Spinal cord (tissue), 10 donors: Measurements from ENCODE around the gene LSM7. TPM values are rescaled to one million over a fixed set of nuclear protein-coding genes. Genes with fewer than 3 reads are reported as not detected.

ENCODE experiments used
- DNase-seq, 6 donors: peaks; one replicate each; pipeline versions ENCODE4 v3.0.0 to v3.0.0-alpha.2; 2013 to 2015; ENCODE audit warnings: low spot score in 6 of 6, low read depth in 4 of 6
- H3K27ac ChIP-seq: one replicate; pipeline ENCODE4 v1.5.1; 2013; ENCODE audit warnings: low read depth, low read length, control low read depth
- H3K27me3 ChIP-seq: one replicate; pipeline ENCODE4 v1.6.1; 2013; ENCODE audit warnings: low read length; ENCODE audit not compliant: control insufficient read depth, insufficient read depth
- H3K36me3 ChIP-seq: one replicate; pipeline ENCODE4 v1.6.1; 2013; ENCODE audit warnings: low read length; ENCODE audit not compliant: control insufficient read depth, insufficient read depth
- H3K4me1 ChIP-seq: one replicate; pipeline ENCODE4 v1.6.1; 2013; ENCODE audit warnings: low read length; ENCODE audit not compliant: control insufficient read depth, insufficient read depth
- H3K4me3 ChIP-seq: one replicate; pipeline ENCODE4 v1.5.1; 2013; ENCODE audit warnings: low read depth, low read length, control low read depth
- H3K9me3 ChIP-seq: one replicate; pipeline ENCODE4 v1.6.1; 2013; ENCODE audit warnings: low read length; ENCODE audit not compliant: control insufficient read depth, insufficient read depth
- whole genome bisulfite sequencing: methylation state at CpG from one replicate; pipeline ENCODE4 v1.1.5; 2013; ENCODE audit warnings: missing lambda C conversion rate; ENCODE audit not compliant: insufficient coverage; 5-methylcytosine and 5-hydroxymethylcytosine counted together
- long read RNA-seq, 4 donors: transcript quantifications; one replicate each; lab custom pipeline, GENCODE V29; 2026
- polyA plus RNA-seq, 2 donors: library from polyadenylated mRNA; unstranded; fragments of 120-200 nt; gene quantifications; one replicate each; pipeline ENCODE4 v1.2.1, GENCODE V29; 2013; ENCODE audit not compliant: insufficient read length in 2 of 2
- total RNA-seq, 2 donors: library from RNA; depleted of rRNA in 1 of 2; stranded (reverse); fragments of 120-200 nt in 1 of 2; fragments of >200 nt in 1 of 2; gene quantifications; one replicate each; pipeline versions ENCODE4 v1.2.3 to v1.2.4, GENCODE V29; 2013 to 2014
- donor health status: healthy.

LSM7 gene
- total RNA-seq (100 to 1,000 TPM in 1 of 2 donors, 10 to 100 TPM in 1; 48.2 to 124 TPM), polyA plus RNA-seq (100 to 1,000 TPM; 154 to 165 TPM)
- long read RNA-seq, donor 1, transcript LSM7-201 (4 exons, 529 nt): major isoform, 65 of 142 reads
- long read RNA-seq, donor 1, transcript LSM7-203 (4 exons, 512 nt): minor isoform, 26 of 142 reads
- long read RNA-seq, donor 1, transcript LSM7-206 (2 exons, 710 nt): minor isoform, 11 of 142 reads
- long read RNA-seq, donor 1, transcript LSM7-204 (3 exons, 575 nt): minor isoform, 15 of 142 reads
- long read RNA-seq, donor 1, partial matches to known transcripts: 24 of 142 reads
- long read RNA-seq, donor 1, other reads (novel, unspliced or antisense): 0 of 142 reads
- long read RNA-seq, donor 2, transcript LSM7-201 (4 exons, 529 nt): major isoform, 34 of 58 reads
- long read RNA-seq, donor 2, transcript LSM7-203 (4 exons, 512 nt): minor isoform, 12 of 58 reads
- long read RNA-seq, donor 2, transcript LSM7-204 (3 exons, 575 nt): minor isoform, 9 of 58 reads
- long read RNA-seq, donor 2, partial matches to known transcripts: 0 of 58 reads
- long read RNA-seq, donor 2, other reads (novel, unspliced or antisense): 0 of 58 reads
- long read RNA-seq, donor 3, transcript LSM7-204 (3 exons, 575 nt): minor isoform, 8 of 51 reads
- long read RNA-seq, donor 3, transcript LSM7-203 (4 exons, 512 nt): minor isoform, 7 of 51 reads
- long read RNA-seq, donor 3, transcript LSM7-201 (4 exons, 529 nt): major isoform, 26 of 51 reads
- long read RNA-seq, donor 3, partial matches to known transcripts: 6 of 51 reads
- long read RNA-seq, donor 3, other reads (novel, unspliced or antisense): 0 of 51 reads
- long read RNA-seq, donor 4, transcript LSM7-201 (4 exons, 529 nt): major isoform, 104 of 229 reads
- long read RNA-seq, donor 4, transcript LSM7-203 (4 exons, 512 nt): minor isoform, 26 of 229 reads
- long read RNA-seq, donor 4, transcript LSM7-204 (3 exons, 575 nt): minor isoform, 34 of 229 reads
- long read RNA-seq, donor 4, transcript LSM7-206 (2 exons, 710 nt): minor isoform, 18 of 229 reads
- long read RNA-seq, donor 4, partial matches to known transcripts: 44 of 229 reads
- long read RNA-seq, donor 4, other reads (novel, unspliced or antisense): 0 of 229 reads

DNA sequence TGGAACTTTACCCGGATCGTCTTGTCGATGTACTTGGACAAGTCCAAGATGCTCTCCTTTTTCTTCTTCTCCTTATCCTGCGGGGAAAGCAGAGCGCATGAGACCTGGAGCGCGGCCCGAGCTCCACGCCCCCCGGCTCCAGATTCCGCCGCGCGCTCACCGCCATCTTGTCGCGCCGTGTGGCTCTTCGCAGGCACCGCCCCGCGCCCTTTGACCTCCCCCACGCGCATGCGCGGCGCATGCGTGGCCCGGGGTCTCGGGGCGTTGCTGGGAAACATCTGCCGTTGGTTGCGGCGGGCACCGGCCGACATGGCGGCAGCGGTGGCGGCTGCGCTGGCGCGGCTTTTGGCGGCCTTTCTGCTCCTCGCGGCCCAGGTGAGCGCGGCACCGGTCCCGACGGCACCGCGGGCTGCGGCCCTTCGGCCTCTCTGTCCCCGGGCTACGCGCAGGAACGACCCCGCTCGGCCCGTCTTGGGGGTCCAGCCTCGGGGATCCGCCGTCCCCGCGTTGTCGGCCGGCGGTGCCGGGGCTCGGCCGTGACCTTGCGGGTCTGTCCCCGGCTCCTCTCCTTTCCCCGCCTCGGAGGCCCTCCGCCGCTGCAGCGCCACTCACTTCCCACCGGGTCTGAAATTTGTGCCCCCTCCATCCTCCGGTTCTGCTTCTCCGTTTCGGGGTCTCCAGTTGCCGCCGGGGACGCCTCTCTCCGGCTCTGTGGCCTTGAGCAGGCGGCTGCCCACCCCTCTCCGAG, at the start of gene LSM7, which contains the start of gene SPPL2B:
Gene LSM7, minus strand, starts transcription at position 186 of the 748 bp plus-strand sequence. Its CDS starts 20 bp downstream, at position 166.
Gene SPPL2B, plus strand, starts transcription at position 284 of the 748 bp plus-strand sequence. Its CDS starts 26 bp downstream, at position 310.
- DNase-seq: peak; percentile 84 to 97 (median 90)
- H3K27me3 ChIP-seq: no peaks in the 10 kb centered on the region
- no peaks in the 10 kb centered on the region for H3K9me3 ChIP-seq
- H3K4me3 ChIP-seq: peak within 1 kb of the TSS; percentile 93
- H3K4me1 ChIP-seq: peaks cover 78% of the 10 kb centered on the region
- peak within 1 kb of the TSS; percentile 67 for H3K27ac ChIP-seq
- H3K36me3 ChIP-seq: peaks cover 48% of the 10 kb centered on the region
- WGBS: 0% methylated on average over 89 of the region's 89 CpGs

GRCh38 chr19:2376784-2377519, 48.6 kb upstream of the LSM7 start:
- Histone ChIP-seq H3K27ac (no peak overlapping the region), H3K4me3 (no peak overlapping the region), H3K9me3 (no peaks in the 10 kb centered on the region), H3K4me1 (peaks cover 14% of the 10 kb centered on the region), H3K36me3 (no peaks in the 10 kb centered on the region), H3K27me3 (no peaks in the 10 kb centered on the region)
- WGBS: 76% methylated on average over 12 of the region's 15 CpGs
- no peak for DNase-seq

DNA sequence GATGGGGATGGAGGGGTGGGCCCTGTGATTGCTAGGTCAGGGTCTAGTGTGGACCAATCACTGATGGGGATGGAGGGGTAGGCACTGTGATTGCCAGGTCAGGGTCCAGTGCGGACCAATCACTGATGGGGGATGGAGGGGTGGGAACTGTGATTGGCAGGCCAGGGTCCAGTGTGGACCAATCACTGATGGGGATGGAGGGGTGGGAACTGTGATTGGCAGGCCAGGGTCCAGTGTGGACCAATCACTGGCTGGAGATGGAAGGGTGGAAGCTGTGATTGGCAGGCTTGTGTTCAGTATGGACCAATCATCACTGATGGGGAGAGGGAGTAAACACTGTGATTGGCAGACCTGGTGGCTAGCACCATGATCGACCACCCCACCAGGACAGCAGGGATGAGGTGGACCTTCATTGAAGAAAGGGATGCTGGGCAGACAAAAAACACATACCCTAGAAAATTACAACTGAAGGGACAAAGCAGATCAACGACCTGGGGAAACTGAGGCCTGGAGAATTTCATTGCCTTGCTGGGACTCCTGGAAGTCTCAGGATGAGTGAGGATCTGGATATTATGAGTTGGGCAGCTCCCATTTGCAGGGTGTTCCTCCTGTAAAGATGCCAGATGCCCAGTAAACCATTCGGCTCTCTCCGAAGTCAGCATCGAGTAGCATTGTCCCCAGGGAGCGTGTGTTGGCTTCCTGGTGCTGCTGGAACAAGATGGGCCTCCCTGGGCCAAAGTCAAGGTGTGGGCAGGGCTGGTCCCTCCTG, 47.2 kb upstream of the LSM7 start:
- no peaks in the 10 kb centered on the region for H3K36me3 ChIP-seq
- no peaks in the 10 kb centered on the region for H3K9me3 ChIP-seq
- WGBS: 90% methylated on average over 6 of the region's 7 CpGs
- peaks cover 16% of the 10 kb centered on the region for H3K4me1 ChIP-seq
- no peak overlapping the region for H3K4me3 ChIP-seq
- DNase-seq: no peak
- H3K27me3 ChIP-seq: no peaks in the 10 kb centered on the region
- H3K27ac ChIP-seq: no peak overlapping the region

GRCh38 chr19:2374808-2375207, 46.4 kb upstream of the LSM7 start:
- DNase-seq: no peak
- H3K27ac ChIP-seq: no peak overlapping the region
- no peaks in the 10 kb centered on the region for H3K27me3 ChIP-seq
- H3K4me3 ChIP-seq: no peak overlapping the region
- H3K9me3 ChIP-seq: no peaks in the 10 kb centered on the region
- no peaks in the 10 kb centered on the region for H3K36me3 ChIP-seq
- H3K4me1 ChIP-seq: peaks cover 14% of the 10 kb centered on the region
- WGBS: 91% methylated on average over 10 of the region's 13 CpGs

DNA sequence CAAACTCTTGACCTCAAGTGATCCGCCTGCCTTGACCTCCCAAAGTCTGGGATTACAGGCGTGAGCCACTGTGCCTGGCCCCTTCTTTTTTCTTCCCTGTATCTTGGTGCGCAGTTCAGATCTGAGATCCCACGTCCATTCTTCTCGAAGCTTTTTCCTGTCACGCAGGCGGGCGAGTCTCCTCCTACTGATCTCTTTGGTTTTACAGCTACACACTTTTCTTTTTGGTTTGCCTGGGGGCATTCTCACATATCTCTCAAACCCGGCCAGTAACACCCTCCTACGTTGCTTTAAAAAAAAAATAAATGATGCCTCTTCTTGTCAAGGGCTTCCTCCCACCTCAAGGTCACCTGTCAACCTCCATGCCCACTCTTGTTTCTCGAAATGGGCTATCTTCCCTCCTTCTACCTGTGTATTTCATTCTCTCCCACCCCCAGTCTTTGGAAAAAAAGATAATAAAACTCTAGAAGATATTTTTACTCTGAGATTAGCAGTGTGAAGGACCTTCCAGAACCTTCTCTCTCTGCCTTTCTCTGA, 43.8 kb upstream of the LSM7 start:
- 68% methylated on average over 10 of the region's 11 CpGs for WGBS
- no peak for DNase-seq
- no peaks in the 10 kb centered on the region for H3K36me3 ChIP-seq
- H3K4me3 ChIP-seq: no peak overlapping the region
- H3K4me1 ChIP-seq: peaks cover 14% of the 10 kb centered on the region
- no peak overlapping the region for H3K27ac ChIP-seq
- no peaks in the 10 kb centered on the region for H3K27me3 ChIP-seq
- no peaks in the 10 kb centered on the region for H3K9me3 ChIP-seq

DNA sequence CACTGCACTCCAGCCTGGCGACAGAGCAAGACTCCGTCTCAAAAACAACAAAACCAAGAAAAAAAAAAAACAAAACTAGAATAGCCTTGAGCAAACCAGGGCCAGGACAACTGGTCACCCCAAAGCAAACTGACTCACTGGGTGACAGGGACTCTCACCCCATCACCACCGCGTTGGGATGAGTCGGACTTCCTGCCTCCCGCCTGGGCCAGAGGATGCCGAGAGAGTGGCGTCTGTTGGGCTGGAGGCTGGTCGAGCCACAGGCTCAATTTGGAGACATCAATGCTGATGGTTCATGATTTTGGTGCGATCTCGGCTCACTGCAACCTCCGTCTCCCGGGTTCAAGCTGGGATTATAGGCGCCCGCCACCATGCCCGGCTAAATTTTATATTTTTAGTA, 43.3 kb upstream of the LSM7 start:
- H3K4me3 ChIP-seq: no peak overlapping the region
- no peak overlapping the region for H3K27ac ChIP-seq
- H3K4me1 ChIP-seq: peaks cover 11% of the 10 kb centered on the region
- H3K27me3 ChIP-seq: no peaks in the 10 kb centered on the region
- WGBS: 91% methylated on average over 16 of the region's 16 CpGs
- DNase-seq: no peak
- no peaks in the 10 kb centered on the region for H3K9me3 ChIP-seq
- no peaks in the 10 kb centered on the region for H3K36me3 ChIP-seq

- Histone ChIP-seq H3K4me1 (peaks cover 9% of the 10 kb centered on the region), H3K27ac (no peak overlapping the region), H3K9me3 (no peaks in the 10 kb centered on the region), H3K27me3 (peaks cover 11% of the 10 kb centered on the region), H3K36me3 (no peaks in the 10 kb centered on the region), H3K4me3 (no peak overlapping the region)
- WGBS: 62% methylated on average over 4 of the region's 10 CpGs
- peak in 1 of 6 donors; percentile 4 for DNase-seq
Measured at GRCh38 chr19:2365201-2365970, 37.0 kb upstream of the LSM7 start.
